GM21529 (cell line): ENCODE results near the gene ELOVL1.

Experiments used
- ATAC-seq: cut with Tn5 transposase; IDR thresholded peaks from one replicate; pipeline ENCODE4 v1.9.1; 2021; ENCODE audit not compliant: unreplicated experiment

The ELOVL1 gene

GRCh38 chr1:43358121-43358745 lies 9.6 kb downstream of the ELOVL1 start:
- no peak for ATAC-seq

- no peak for ATAC-seq
These were observed 10.6 kb downstream of the ELOVL1 start for GRCh38 chr1:43357251-43357650.

GRCh38 chr1:43354936-43355335 lies 12.9 kb downstream of the ELOVL1 start:
- no peak for ATAC-seq

- ATAC-seq, result no peak
These were observed 13.3 kb downstream of the ELOVL1 start for GRCh38 chr1:43354471-43354870.

GRCh38 chr1:43352881-43353280 lies 14.9 kb downstream of the ELOVL1 start:
- ATAC-seq, result no peak

- no peak for ATAC-seq
These were observed 15.5 kb downstream of the ELOVL1 start for GRCh38 chr1:43352351-43352705.

- ATAC-seq, result no peak
These were observed 16.1 kb downstream of the ELOVL1 start for GRCh38 chr1:43351421-43352350.

- no peak for ATAC-seq
These were observed 16.8 kb downstream of the ELOVL1 start for GRCh38 chr1:43350976-43351375.

GRCh38 chr1:43349594-43350306 lies 18.1 kb downstream of the ELOVL1 start:
- ATAC-seq, result no peak

- ATAC-seq, result no peak
These were observed 18.8 kb downstream of the ELOVL1 start for GRCh38 chr1:43348809-43349593.

- ATAC-seq, result no peak
These were observed 19.4 kb downstream of the ELOVL1 start for GRCh38 chr1:43348343-43348808.

- no peak for ATAC-seq
These were observed 21.2 kb downstream of the ELOVL1 start for GRCh38 chr1:43346636-43347035.

GRCh38 chr1:43345120-43345519 lies 22.7 kb downstream of the ELOVL1 start:
- ATAC-seq, result no peak

- no peak for ATAC-seq
These were observed 23.5 kb downstream of the ELOVL1 start for GRCh38 chr1:43344267-43344850.

- no peak for ATAC-seq
These were observed 27.3 kb downstream of the ELOVL1 start for GRCh38 chr1:43340559-43340958.

GRCh38 chr1:43339584-43340232 lies 28.1 kb downstream of the ELOVL1 start:
- ATAC-seq, result no peak

GRCh38 chr1:43338001-43338400 lies 29.8 kb downstream of the ELOVL1 start:
- ATAC-seq, result no peak

- ATAC-seq, result no peak
These were observed 30.2 kb downstream of the ELOVL1 start, which contains the start of gene MPL for GRCh38 chr1:43337588-43337987. TSS of gene MPL (plus strand) at chr1:43337818. CDS start at chr1:43337849, 31 bp downstream.

GRCh38 chr1:43334453-43335205 lies 33.2 kb downstream of the ELOVL1 start:
- no peak for ATAC-seq
